ENCODE data around the gene SORBS2.

GRCh38 chr4:185657183-185657582 lies 154.8 kb downstream of the SORBS2 start:
- TF ChIP-seq CTCF (IDR thresholded peaks at IDR 0.05): no peak
- no peak for TF ChIP-seq POLR2A (IDR thresholded peaks at IDR 0.05)

Data from suprapubic skin (tissue), 3 donors.